Lung (tissue), 12 donors: ENCODE results near the gene CA10. TPM values are rescaled to one million over a fixed set of nuclear protein-coding genes. Genes with fewer than 3 reads are reported as not detected.

Experiments
- ATAC-seq: fragments of 200-7000 bp; cut with Tn5 transposase; one replicate; pipeline ENCODE4 v1.9.1; 2020; ENCODE audit warnings: moderate number of reproducible peaks; ENCODE audit not compliant: insufficient read depth, low FRiP score
- DNase-seq, 3 donors: peaks; one replicate each; pipeline ENCODE4 v3.0.0-alpha.2; 2013 to 2017
- H3K27ac ChIP-seq, 2 donors: one replicate each; pipeline ENCODE4 v1.5.1; 2013; ENCODE audit warnings: mild to moderate bottlenecking in 2 of 2, moderate library complexity in 2 of 2, control low read depth in 1 of 2, inconsistent platforms in 1 of 2, low read depth in 1 of 2, low read length in 1 of 2
- H3K27me3 ChIP-seq, 3 donors: one replicate each; pipeline ENCODE4 v1.5.1; 2013; ENCODE audit warnings: low read length in 2 of 3; ENCODE audit not compliant: control insufficient read depth in 3 of 3, insufficient read depth in 3 of 3
- H3K36me3 ChIP-seq, 4 donors: one replicate each; pipeline ENCODE4 v1.5.1; 2013; ENCODE audit warnings: low read length in 4 of 4, mild to moderate bottlenecking in 1 of 4, moderate library complexity in 1 of 4; ENCODE audit not compliant: control insufficient read depth in 4 of 4, insufficient read depth in 4 of 4
- H3K4me1 ChIP-seq, 5 donors: one replicate each; pipeline ENCODE4 v1.5.1; 2013; ENCODE audit warnings: low read length in 5 of 5, mild to moderate bottlenecking in 2 of 5, moderate library complexity in 1 of 5; ENCODE audit not compliant: control insufficient read depth in 5 of 5, insufficient read depth in 5 of 5
- H3K4me3 ChIP-seq: one replicate; pipeline ENCODE4 v1.5.1; 2013; ENCODE audit warnings: mild to moderate bottlenecking, control low read depth, moderate library complexity
- H3K9ac ChIP-seq, 2 donors: one replicate each; pipeline ENCODE4 v1.5.1; 2013; ENCODE audit warnings: low read length in 2 of 2, control low read depth in 1 of 2; ENCODE audit not compliant: insufficient read depth in 1 of 2
- H3K9me3 ChIP-seq, 4 donors: one replicate each; pipeline ENCODE4 v1.5.1; 2013; ENCODE audit warnings: low read length in 3 of 4, mild to moderate bottlenecking in 1 of 4, moderate library complexity in 1 of 4; ENCODE audit not compliant: control insufficient read depth in 4 of 4, insufficient read depth in 3 of 4
- WGBS, 2 donors: extraction: QIAGEN DNeasy Blood & Tissue Kit; methylation state at CpG; one replicate each; pipeline ENCODE4 v1.1.7; 2013; 5-methylcytosine and 5-hydroxymethylcytosine counted together
- polyA plus RNA-seq, 2 donors: library from polyadenylated mRNA; stranded (reverse); fragments of 200-250 nt; gene quantifications; one replicate each; pipeline ENCODE4 v1.2.1, GENCODE V29; 2013
- total RNA-seq, 2 donors: library from RNA; depleted of rRNA in 1 of 2; stranded (reverse); fragments of >200 nt in 1 of 2; gene quantifications; one replicate each; pipeline ENCODE4 v1.2.1, GENCODE V29; 2014 to 2021
- TF ChIP-seq, protein P1 (sequence below): IDR thresholded peaks from 2 replicates; pipeline ENCODE4 v1.5.1; 2012; ENCODE audit warnings: mild to moderate bottlenecking; ENCODE audit errors: control extremely low read depth, extremely low read depth
- donor health status: control.
- donor health status: control.
- donor health status: Bipolar disorder and iron deficiency.
- donor health status: healthy.
- donor health status: DM: yes; HTN: yes; CAD: no.

Gene CA10
- total and polyA plus RNA-seq, 4 donors = 0.04 to 0.17 TPM; not detected in 2

- ATAC-seq = no peak
- TF ChIP-seq, protein P1, sequence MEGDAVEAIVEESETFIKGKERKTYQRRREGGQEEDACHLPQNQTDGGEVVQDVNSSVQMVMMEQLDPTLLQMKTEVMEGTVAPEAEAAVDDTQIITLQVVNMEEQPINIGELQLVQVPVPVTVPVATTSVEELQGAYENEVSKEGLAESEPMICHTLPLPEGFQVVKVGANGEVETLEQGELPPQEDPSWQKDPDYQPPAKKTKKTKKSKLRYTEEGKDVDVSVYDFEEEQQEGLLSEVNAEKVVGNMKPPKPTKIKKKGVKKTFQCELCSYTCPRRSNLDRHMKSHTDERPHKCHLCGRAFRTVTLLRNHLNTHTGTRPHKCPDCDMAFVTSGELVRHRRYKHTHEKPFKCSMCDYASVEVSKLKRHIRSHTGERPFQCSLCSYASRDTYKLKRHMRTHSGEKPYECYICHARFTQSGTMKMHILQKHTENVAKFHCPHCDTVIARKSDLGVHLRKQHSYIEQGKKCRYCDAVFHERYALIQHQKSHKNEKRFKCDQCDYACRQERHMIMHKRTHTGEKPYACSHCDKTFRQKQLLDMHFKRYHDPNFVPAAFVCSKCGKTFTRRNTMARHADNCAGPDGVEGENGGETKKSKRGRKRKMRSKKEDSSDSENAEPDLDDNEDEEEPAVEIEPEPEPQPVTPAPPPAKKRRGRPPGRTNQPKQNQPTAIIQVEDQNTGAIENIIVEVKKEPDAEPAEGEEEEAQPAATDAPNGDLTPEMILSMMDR = no peak
- no peak overlapping the region for H3K4me3 ChIP-seq
- H3K4me1 ChIP-seq = no peaks in the 10 kb centered on the region
- H3K36me3 ChIP-seq = no peaks in the 10 kb centered on the region
- H3K9ac ChIP-seq = no peak overlapping the region
- no peak for DNase-seq
- no peaks in the 10 kb centered on the region for H3K27me3 ChIP-seq
- H3K27ac ChIP-seq = no peak overlapping the region
- H3K9me3 ChIP-seq = peaks cover 0 to 2% (median 0%) of the 10 kb centered on the region in 4 donors
These were observed 412.1 kb downstream of the CA10 start for GRCh38 chr17:51746421-51746820.

DNA sequence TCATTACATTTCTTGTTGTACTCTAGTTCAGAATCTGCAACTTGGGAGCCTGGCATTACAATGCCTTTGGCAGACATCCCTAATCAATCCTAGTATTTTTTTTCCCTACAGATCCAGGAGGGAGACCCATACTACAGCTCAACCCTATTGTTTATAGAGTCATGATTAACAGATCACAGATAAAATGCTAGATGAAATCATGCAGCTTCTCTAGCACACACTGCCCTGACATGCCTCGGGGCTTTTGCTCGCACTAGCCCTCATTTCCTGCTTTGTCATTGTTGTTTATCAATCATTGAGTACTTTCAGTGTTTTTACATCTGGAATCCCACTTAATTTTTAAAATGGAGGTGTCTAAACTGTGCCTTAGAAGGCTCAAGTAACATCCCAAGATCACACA, 412.5 kb downstream of the CA10 start:
- Histone ChIP-seq H3K27ac (no peak overlapping the region), H3K9me3 (peaks cover 0 to 2% (median 0%) of the 10 kb centered on the region in 4 donors), H3K4me3 (no peak overlapping the region), H3K9ac (no peak overlapping the region), H3K4me1 (no peaks in the 10 kb centered on the region), H3K27me3 (no peaks in the 10 kb centered on the region), H3K36me3 (no peaks in the 10 kb centered on the region)
- ATAC-seq (no peak), DNase-seq (no peak)
- TF ChIP-seq, protein P1 = no peak
- WGBS, 2 donors = 27 to 52% methylated on average over 2 of the region's 2 CpGs

DNA sequence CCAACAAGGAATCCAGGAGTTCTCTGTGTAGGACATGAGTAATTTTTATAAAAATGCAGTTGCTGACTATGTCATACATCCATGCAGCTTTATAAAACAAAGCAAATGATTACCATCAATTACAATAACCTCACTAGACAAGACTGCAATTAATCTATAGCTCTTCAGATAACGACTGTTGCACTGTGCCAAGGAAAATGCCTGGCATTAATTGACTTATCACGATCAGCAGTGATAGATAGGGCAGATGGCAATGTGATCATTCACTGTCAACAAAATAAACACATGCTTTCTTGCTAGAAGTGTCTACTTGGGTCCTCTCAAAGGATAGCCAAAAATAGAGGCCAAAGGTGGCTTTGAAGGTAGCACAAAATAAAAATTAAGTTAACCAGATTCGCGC, 415.0 kb downstream of the CA10 start:
- H3K36me3 ChIP-seq = no peaks in the 10 kb centered on the region
- WGBS, 2 donors = 80 to 84% methylated on average over 4 of the region's 4 CpGs
- no peak overlapping the region for H3K27ac ChIP-seq
- DNase-seq (no peak), ATAC-seq (no peak)
- no peak overlapping the region for H3K4me3 ChIP-seq
- H3K27me3 ChIP-seq = no peaks in the 10 kb centered on the region
- TF ChIP-seq, protein P1 = no peak
- H3K4me1 ChIP-seq = no peaks in the 10 kb centered on the region
- no peak overlapping the region for H3K9ac ChIP-seq
- H3K9me3 ChIP-seq = peaks cover 0 to 2% (median 0%) of the 10 kb centered on the region in 4 donors

GRCh38 chr17:51742571-51742970, 415.9 kb downstream of the CA10 start:
- Histone ChIP-seq H3K36me3 (no peaks in the 10 kb centered on the region), H3K27me3 (no peaks in the 10 kb centered on the region), H3K4me3 (no peak overlapping the region), H3K9ac (no peak overlapping the region), H3K4me1 (no peaks in the 10 kb centered on the region), H3K27ac (no peak overlapping the region), H3K9me3 (peaks cover 0 to 3% (median 0%) of the 10 kb centered on the region in 4 donors)
- DNase-seq (no peak), ATAC-seq (no peak)
- TF ChIP-seq, protein P1 = no peak
